ENCODE measurements around the gene TPRG1. TPM values are rescaled to one million over a fixed set of nuclear protein-coding genes. Genes with fewer than 3 reads are reported as not detected.

TPRG1 gene
- total RNA-seq, 1 donor from 2014 or later, result 0.71 TPM

DNA sequence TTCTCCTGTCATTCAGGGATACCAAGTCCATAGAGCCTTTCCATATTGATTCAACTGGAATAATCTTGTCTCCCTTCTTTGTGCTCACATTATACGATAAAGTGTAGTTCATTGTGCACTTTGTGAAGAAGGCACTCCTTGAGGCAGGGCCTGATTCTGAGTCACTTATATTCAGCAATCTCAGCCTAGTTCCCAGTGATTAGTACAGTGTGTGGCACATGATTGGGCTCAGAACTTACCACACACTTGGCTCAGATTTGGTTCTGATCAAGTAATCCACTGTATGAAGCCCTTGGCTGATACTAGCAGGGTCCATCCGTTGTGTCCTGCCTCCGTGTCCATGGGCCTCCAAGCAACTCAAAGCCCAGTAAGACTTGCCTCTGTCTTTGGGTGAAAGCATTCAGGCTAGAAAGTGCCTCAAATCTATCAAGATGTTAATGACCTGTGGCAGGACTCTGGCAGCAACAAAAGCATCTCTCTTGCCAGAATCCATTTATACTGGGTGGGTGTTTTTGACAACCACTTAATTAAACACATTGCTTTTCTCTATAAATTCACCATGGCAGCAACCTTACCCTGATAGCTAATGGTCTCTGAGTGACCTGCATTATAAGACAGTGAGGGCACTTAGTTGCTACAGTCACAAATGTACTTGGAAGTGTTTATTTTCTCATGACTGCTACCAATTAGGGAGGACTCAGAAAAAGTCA, 51.3 kb downstream of the TPRG1 start:
- Mint-ChIP-seq H3K36me3 (no peaks in the 10 kb centered on the region), H3K27ac (no peak overlapping the region), H3K4me3 (no peak overlapping the region), H3K4me1 (peaks cover 15% of the 10 kb centered on the region), H3K9me3 (no peaks in the 10 kb centered on the region), H3K27me3 (ENCODE audit: insufficient read depth, low read depth) (peaks cover 6% of the 10 kb centered on the region)
- TF ChIP-seq, protein P1, sequence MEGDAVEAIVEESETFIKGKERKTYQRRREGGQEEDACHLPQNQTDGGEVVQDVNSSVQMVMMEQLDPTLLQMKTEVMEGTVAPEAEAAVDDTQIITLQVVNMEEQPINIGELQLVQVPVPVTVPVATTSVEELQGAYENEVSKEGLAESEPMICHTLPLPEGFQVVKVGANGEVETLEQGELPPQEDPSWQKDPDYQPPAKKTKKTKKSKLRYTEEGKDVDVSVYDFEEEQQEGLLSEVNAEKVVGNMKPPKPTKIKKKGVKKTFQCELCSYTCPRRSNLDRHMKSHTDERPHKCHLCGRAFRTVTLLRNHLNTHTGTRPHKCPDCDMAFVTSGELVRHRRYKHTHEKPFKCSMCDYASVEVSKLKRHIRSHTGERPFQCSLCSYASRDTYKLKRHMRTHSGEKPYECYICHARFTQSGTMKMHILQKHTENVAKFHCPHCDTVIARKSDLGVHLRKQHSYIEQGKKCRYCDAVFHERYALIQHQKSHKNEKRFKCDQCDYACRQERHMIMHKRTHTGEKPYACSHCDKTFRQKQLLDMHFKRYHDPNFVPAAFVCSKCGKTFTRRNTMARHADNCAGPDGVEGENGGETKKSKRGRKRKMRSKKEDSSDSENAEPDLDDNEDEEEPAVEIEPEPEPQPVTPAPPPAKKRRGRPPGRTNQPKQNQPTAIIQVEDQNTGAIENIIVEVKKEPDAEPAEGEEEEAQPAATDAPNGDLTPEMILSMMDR (IDR thresholded peaks at IDR 0.05), result no peak
- no peak for TF ChIP-seq EZH2 (IDR thresholded peaks at IDR 0.05)
- TF ChIP-seq EZH2phosphoT487 (IDR thresholded peaks at IDR 0.05), result no peak
- Histone ChIP-seq H3K9me3 (ENCODE audit: low read depth) (no peaks in the 10 kb centered on the region), H3K4me1 (peaks cover 10% of the 10 kb centered on the region), H3K27ac (no peak overlapping the region), H3K27me3 (no peaks in the 10 kb centered on the region), H3F3A (ENCODE audit: low read depth) (no peaks in the 10 kb centered on the region), H3K9ac (no peak overlapping the region), H3K4me3 (no peak overlapping the region), H3K36me3 (no peaks in the 10 kb centered on the region), H4K20me1 (ENCODE audit: low read depth) (no peaks in the 10 kb centered on the region), H2AFZ (replicated peaks) (no peak overlapping the region), H3K79me2 (ENCODE audit: low read depth) (no peaks in the 10 kb centered on the region), H3K4me2 (no peak overlapping the region)
- no peak for DNase-seq (ENCODE audit: low spot score)

DNA sequence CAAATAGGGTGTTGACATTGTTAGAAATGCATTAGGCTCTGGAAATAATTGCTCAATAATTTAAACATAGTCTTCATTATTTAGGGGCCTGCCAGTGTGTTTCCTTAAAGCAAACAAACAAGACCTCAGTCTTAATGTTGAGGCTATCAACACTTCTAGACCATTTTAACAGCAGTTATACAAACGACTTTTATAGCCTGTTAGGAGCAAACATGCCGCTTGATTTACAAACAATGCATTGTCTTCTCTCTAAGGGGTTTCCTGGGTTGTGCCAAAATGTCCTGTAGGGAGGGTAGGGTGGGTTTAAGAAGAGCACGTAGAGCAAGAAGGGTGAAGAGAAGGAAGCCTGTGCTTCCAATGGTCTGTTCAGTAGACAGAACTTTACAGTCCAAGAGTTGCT, 53.7 kb downstream of the TPRG1 start:
- Mint-ChIP-seq H3K9me3 (no peaks in the 10 kb centered on the region), H3K4me3 (no peak overlapping the region), H3K36me3 (no peaks in the 10 kb centered on the region), H3K4me1 (peaks cover 18% of the 10 kb centered on the region), H3K27me3 (ENCODE audit: insufficient read depth, low read depth) (peaks cover 6% of the 10 kb centered on the region), H3K27ac (no peak overlapping the region)
- Histone ChIP-seq H3K36me3 (no peaks in the 10 kb centered on the region), H2AFZ (replicated peaks) (no peak overlapping the region), H3K4me3 (no peak overlapping the region), H3K79me2 (ENCODE audit: low read depth) (no peaks in the 10 kb centered on the region), H3K9me3 (ENCODE audit: low read depth) (no peaks in the 10 kb centered on the region), H3K4me1 (peaks cover 10% of the 10 kb centered on the region), H3K9ac (no peak overlapping the region), H3K4me2 (no peak overlapping the region), H4K20me1 (ENCODE audit: low read depth) (no peaks in the 10 kb centered on the region), H3K27me3 (no peaks in the 10 kb centered on the region), H3K27ac (no peak overlapping the region), H3F3A (ENCODE audit: low read depth) (no peaks in the 10 kb centered on the region)
- no peak for DNase-seq (ENCODE audit: low spot score)
- no peak for TF ChIP-seq EZH2phosphoT487 (IDR thresholded peaks at IDR 0.05)
- TF ChIP-seq, protein P1 (IDR thresholded peaks at IDR 0.05), result no peak
- TF ChIP-seq EZH2 (IDR thresholded peaks at IDR 0.05), result no peak

DNA sequence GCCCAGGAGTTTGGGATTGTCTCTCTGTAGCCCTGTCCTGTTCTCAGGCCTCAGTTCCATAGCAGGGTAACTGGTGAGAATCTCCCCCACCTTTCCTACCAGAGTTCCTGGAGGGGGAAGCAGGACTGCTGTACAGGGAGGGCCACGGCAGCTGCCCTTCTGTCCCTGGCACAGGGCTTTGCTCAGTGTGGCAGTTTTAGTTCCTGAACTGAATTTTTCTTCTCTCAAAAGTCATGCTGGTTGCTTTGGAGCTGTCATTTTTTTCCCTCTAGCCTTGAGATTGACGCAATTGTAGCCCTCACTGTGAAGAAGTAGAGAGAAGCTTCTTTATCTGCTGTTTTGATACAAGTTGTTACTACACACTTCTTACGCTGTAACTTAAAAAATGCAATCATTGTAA, 55.5 kb downstream of the TPRG1 start:
- Histone ChIP-seq H3K4me1 (no peaks in the 10 kb centered on the region), H3K36me3 (no peaks in the 10 kb centered on the region), H4K20me1 (ENCODE audit: low read depth) (no peaks in the 10 kb centered on the region), H3K4me2 (no peak overlapping the region), H3K79me2 (ENCODE audit: low read depth) (no peaks in the 10 kb centered on the region), H3K9me3 (ENCODE audit: low read depth) (no peaks in the 10 kb centered on the region), H3K4me3 (no peak overlapping the region), H3K27me3 (no peaks in the 10 kb centered on the region), H3K9ac (no peak overlapping the region), H2AFZ (replicated peaks) (no peak overlapping the region), H3F3A (ENCODE audit: low read depth) (no peaks in the 10 kb centered on the region), H3K27ac (no peak overlapping the region)
- Mint-ChIP-seq H3K9me3 (no peaks in the 10 kb centered on the region), H3K27me3 (ENCODE audit: insufficient read depth, low read depth) (peaks cover 4% of the 10 kb centered on the region), H3K4me1 (peaks cover 9% of the 10 kb centered on the region), H3K36me3 (no peaks in the 10 kb centered on the region), H3K27ac (no peak overlapping the region), H3K4me3 (no peak overlapping the region)
- TF ChIP-seq, protein P1 (IDR thresholded peaks at IDR 0.05), result no peak
- TF ChIP-seq EZH2 (IDR thresholded peaks at IDR 0.05), result no peak
- no peak for TF ChIP-seq EZH2phosphoT487 (IDR thresholded peaks at IDR 0.05)
- DNase-seq (ENCODE audit: low spot score), result no peak

Measured in neural progenitor cell (in vitro differentiated cells).